Right lung (tissue), 5 donors: Measurements from ENCODE around the gene TACR2. TPM values are rescaled to one million over a fixed set of nuclear protein-coding genes. Genes with fewer than 3 reads are reported as not detected.

Experiments
- DNase-seq, 2 donors: peaks; one replicate each; pipeline ENCODE4 v3.0.0-alpha.2; 2013
- polyA plus RNA-seq, 5 donors: library from polyadenylated mRNA; unstranded; fragments of 120-200 nt; gene quantifications; one replicate each; pipeline versions ENCODE4 v1.2.1 to v1.2.3, GENCODE V29; 2013; ENCODE audit warnings: inconsistent platforms in 1 of 5, low replicate concordance in 1 of 5; ENCODE audit not compliant: insufficient read length in 5 of 5, insufficient read depth in 1 of 5

Gene TACR2
- polyA plus RNA-seq, 5 donors: 0.45 to 1.0 (median 0.57) TPM

GRCh38 chr10:69403519-69403918 lies 13.2 kb downstream of the TACR2 start:
- DNase-seq: no peak

DNA sequence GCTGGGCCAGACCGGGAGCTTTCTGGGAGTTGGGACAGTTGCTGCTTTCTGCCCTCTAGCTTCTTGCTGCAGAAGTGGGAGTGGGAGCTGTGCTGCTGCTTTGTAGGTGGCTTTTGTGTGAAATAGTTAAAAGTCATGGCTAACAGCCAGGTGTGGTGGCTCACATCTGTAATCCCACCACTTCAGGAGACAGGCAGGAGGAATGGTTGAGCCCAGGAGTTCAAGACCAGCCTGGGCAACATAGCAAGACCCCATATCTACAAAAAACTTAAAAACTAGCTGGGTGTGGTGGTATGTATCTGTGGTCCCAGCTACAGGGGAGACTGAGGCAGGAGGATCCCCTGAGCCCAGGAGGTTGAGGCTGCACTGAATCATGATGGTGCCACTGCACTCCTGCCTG lies 13.7 kb downstream of the TACR2 start:
- DNase-seq: no peak

GRCh38 chr10:69402386-69402785 lies 14.3 kb downstream of the TACR2 start:
- DNase-seq: no peak

GRCh38 chr10:69401416-69401815 lies 15.3 kb downstream of the TACR2 start:
- DNase-seq: no peak

- DNase-seq: no peak
Measured at GRCh38 chr10:69400936-69401335, 15.8 kb downstream of the TACR2 start.

DNA sequence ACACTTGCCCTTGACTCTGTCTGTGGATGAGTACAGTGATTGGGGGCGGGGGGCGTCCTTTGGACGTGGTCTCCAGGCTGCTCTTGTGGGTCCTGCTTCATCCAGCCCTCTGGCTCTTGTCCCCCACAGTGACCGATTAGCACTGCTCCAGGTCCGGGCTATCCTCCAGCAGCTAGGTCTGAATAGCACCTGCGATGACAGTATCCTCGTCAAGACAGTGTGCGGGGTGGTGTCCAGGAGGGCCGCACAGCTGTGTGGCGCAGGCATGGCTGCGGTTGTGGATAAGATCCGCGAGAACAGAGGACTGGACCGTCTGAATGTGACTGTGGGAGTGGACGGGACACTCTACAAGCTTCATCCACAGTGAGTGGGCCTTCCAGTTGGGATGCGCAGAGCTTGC lies 18.3 kb downstream of the TACR2 start:
- no peak for DNase-seq

- DNase-seq: peak; percentile 84 to 90
Measured at GRCh38 chr10:69397972-69398371, 18.7 kb downstream of the TACR2 start.

DNA sequence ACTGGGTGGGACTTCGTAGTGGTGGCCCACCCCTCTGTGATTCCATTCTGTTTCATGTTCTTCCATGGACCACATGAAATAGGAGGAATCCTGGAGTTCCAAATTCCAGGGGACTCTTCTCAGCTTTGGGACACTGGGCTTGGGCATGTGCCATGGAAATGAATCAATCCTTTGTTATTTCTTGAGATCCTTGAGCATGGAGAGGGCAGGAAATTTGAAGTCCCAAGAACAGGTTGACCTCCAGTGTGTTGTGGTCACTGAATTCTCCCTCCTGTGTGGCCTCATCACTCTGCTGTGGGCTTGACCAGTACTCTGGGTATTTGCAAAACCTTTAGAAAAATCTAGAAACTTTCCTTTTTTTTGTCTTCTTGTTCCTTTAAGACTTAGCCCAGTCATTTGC lies 22.7 kb downstream of the TACR2 start:
- no peak for DNase-seq

- peak in 1 of 2 donors; percentile 78 for DNase-seq
Measured at GRCh38 chr10:69392481-69393000, 24.2 kb downstream of the TACR2 start.

- no peak for DNase-seq
Measured at GRCh38 chr10:69391158-69391557, 25.6 kb downstream of the TACR2 start.

- no peak for DNase-seq
Measured at GRCh38 chr10:69389827-69390490, 26.8 kb downstream of the TACR2 start.

- no peak for DNase-seq
Measured at GRCh38 chr10:69388488-69388887, 28.2 kb downstream of the TACR2 start.

DNA sequence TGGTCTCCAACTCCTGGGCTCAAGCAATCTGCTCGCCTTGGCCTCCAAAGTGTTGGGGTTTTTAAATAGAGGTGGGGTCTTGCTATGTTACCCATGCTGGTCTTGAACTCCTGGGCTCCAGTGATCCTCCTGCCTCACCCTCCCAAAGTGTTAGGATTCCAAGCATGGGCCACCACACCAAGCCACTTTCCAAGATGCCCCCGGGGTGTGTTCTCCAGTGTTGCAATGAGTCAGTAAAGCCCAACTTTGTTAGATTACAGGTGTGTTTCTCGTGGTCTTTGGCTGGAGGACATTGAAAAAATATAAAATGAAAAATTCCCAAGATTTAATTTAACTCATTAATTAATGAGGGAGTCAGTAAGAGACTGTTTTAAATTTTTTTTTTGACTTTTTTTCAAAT lies 29.2 kb downstream of the TACR2 start:
- no peak for DNase-seq

- no peak for DNase-seq
Measured at GRCh38 chr10:69385454-69386350, 31.0 kb downstream of the TACR2 start.

DNA sequence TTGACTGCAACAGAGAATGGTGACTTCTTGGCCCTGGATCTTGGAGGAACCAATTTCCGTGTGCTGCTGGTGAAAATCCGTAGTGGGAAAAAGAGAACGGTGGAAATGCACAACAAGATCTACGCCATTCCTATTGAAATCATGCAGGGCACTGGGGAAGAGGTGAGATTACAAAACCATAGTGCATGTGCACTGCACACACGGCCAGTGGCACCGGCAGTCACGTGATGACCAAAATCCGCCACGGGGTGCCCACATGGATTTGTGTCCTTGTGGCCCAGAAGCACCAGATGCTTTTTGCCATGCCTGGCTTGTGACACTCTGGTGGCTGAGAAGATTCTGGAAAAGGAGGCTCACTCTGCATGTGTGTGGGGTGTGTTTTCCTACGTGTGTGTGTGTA lies 32.4 kb downstream of the TACR2 start:
- DNase-seq: no peak

- no peak for DNase-seq
Measured at GRCh38 chr10:69383558-69383957, 33.2 kb downstream of the TACR2 start.

DNA sequence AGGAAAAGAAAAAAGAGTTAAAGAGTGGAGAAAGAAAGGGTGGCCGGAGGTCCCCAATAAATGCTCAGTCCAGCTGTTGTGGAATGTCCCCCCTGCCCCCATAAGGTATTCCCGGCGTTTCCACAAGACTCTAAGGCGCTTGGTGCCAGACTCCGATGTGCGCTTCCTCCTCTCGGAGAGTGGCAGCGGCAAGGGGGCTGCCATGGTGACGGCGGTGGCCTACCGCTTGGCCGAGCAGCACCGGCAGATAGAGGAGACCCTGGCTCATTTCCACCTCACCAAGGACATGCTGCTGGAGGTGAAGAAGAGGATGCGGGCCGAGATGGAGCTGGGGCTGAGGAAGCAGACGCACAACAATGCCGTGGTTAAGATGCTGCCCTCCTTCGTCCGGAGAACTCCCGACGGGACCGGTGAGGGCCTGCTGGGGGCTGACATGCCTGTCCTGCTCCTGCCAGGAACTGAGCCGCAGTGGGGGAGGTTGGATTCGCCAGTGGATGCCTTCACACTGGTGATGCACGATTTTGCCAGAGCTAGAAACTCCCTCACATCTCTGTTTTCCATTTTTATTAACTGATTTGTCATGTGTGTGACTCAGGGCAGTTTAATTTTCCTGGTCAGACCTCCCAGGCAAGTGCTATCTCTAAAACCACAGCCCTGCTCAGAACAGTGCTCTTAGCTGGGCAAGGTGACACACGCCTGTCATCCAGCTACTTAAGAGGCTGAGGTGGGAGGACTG lies 34.2 kb downstream of the TACR2 start:
- DNase-seq: no peak

GRCh38 chr10:69379800-69380199 lies 36.9 kb downstream of the TACR2 start:
- no peak for DNase-seq

DNA sequence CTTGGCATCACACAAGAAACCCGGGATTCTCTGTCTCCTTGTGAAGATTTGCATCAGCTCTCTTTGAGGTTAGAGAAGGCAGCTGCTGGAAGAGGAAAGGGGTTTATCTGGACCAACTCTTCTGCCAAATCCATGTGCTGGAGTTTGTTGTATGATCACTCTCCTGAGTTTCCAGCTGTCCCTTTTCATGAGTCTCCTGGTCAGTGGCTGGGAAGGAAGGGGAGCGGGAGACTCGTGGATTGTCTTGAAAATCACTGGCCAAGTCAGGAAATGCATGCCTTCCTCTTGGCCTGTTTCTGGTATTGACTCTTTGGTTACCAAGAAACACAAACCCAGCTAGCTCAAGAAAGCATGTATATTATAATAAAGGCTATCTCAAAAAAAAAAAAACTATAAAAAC lies 38.8 kb downstream of the TACR2 start:
- DNase-seq: peak; percentile 78 to 82

GRCh38 chr10:69377191-69377590 lies 39.5 kb downstream of the TACR2 start:
- no peak for DNase-seq

- no peak for DNase-seq
Measured at GRCh38 chr10:69376662-69377061, 40.1 kb downstream of the TACR2 start.
